HUES48 (cell line): ENCODE data around the gene MGAT5.
A peak's percentile ranks its signal among the peaks of the same experiment; 100 is the strongest.

Experiments used
- H3K27ac ChIP-seq: one replicate; pipeline ENCODE4 v1.7.0; 2013; ENCODE audit warnings: low read depth, low read length, inconsistent platforms
- H3K27me3 ChIP-seq: 2 replicates; pipeline ENCODE4 v1.6.1; 2013; ENCODE audit warnings: mild to moderate bottlenecking, low read length; ENCODE audit not compliant: control insufficient read depth, insufficient read depth
- H3K36me3 ChIP-seq: 2 replicates; pipeline ENCODE4 v1.6.1; 2013; ENCODE audit warnings: low read length; ENCODE audit not compliant: control insufficient read depth, insufficient read depth
- H3K4me1 ChIP-seq: 2 replicates; pipeline ENCODE4 v1.6.1; 2013; ENCODE audit warnings: mild to moderate bottlenecking, low read length; ENCODE audit not compliant: control insufficient read depth, insufficient read depth
- H3K4me3 ChIP-seq: 2 replicates; pipeline ENCODE4 v1.5.1; 2013; ENCODE audit warnings: mild to moderate bottlenecking, low read depth, low read length
- H3K9ac ChIP-seq: 2 replicates; pipeline ENCODE4 v1.6.1; 2013; ENCODE audit warnings: mild to moderate bottlenecking, low read depth, low read length, moderate library complexity
- H3K9me3 ChIP-seq: 2 replicates; pipeline ENCODE4 v1.6.1; 2013; ENCODE audit warnings: low read length; ENCODE audit not compliant: control insufficient read depth, insufficient read depth

The MGAT5 gene

GRCh38 chr2:134305109-134305491 lies 51.2 kb downstream of the MGAT5 start:
- Histone ChIP-seq H3K27me3 (no peaks in the 10 kb centered on the region), H3K9ac (no peak overlapping the region), H3K9me3 (no peaks in the 10 kb centered on the region), H3K27ac (no peak overlapping the region), H3K4me3 (no peak overlapping the region), H3K4me1 (peaks cover 26% of the 10 kb centered on the region), H3K36me3 (no peaks in the 10 kb centered on the region)

DNA sequence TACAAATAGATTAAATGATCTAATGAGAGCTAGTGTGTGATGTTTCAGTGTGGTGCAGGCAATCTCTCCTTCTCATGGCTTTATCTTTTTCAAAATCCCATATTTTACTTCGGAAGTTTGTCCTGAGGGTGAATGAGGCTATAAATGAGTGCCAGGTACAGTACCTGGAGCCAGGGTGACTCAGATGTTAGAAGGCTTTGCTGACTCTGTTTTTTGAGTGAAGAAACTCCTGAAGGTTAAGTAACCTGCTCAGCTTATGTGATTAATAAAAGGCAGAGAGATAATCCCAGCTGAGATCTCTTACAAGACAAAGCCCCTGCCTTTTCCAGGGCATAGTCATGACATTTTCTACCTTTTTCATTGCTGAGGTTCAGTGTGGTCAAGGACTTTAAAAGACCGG lies 52.6 kb downstream of the MGAT5 start:
- Histone ChIP-seq H3K27me3 (no peaks in the 10 kb centered on the region), H3K4me3 (no peak overlapping the region), H3K27ac (no peak overlapping the region), H3K9ac (no peak overlapping the region), H3K9me3 (no peaks in the 10 kb centered on the region), H3K36me3 (no peaks in the 10 kb centered on the region), H3K4me1 (peaks cover 26% of the 10 kb centered on the region)

DNA sequence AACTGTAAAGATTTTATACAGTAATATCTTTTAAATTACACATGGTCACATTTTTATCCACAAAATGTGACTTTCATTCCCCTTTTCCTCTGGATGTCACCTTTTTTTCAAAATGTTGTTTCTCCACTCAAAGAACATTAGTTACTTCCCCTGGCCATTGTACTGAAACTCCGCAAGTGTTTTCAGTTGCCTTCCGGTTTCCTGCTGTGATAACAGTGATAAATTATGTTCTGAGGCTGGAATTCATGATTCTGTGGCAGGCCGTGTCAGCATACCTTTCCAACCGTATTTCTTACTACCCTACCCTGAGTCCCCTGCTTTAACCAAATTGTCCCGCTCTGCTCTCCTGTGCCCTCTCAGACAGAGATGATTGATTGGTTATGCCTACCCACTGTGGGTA lies 53.5 kb downstream of the MGAT5 start:
- no peak overlapping the region for H3K27ac ChIP-seq
- no peak overlapping the region for H3K4me3 ChIP-seq
- H3K4me1 ChIP-seq = peaks cover 26% of the 10 kb centered on the region
- H3K27me3 ChIP-seq = no peaks in the 10 kb centered on the region
- H3K9ac ChIP-seq = no peak overlapping the region
- no peaks in the 10 kb centered on the region for H3K9me3 ChIP-seq
- no peaks in the 10 kb centered on the region for H3K36me3 ChIP-seq

- no peak overlapping the region for H3K9ac ChIP-seq
- H3K27ac ChIP-seq = no peak overlapping the region
- H3K4me1 ChIP-seq = peaks cover 23% of the 10 kb centered on the region
- H3K36me3 ChIP-seq = no peaks in the 10 kb centered on the region
- no peaks in the 10 kb centered on the region for H3K27me3 ChIP-seq
- H3K4me3 ChIP-seq = no peak overlapping the region
- no peaks in the 10 kb centered on the region for H3K9me3 ChIP-seq
Measured at GRCh38 chr2:134308474-134309385, 54.9 kb downstream of the MGAT5 start.

DNA sequence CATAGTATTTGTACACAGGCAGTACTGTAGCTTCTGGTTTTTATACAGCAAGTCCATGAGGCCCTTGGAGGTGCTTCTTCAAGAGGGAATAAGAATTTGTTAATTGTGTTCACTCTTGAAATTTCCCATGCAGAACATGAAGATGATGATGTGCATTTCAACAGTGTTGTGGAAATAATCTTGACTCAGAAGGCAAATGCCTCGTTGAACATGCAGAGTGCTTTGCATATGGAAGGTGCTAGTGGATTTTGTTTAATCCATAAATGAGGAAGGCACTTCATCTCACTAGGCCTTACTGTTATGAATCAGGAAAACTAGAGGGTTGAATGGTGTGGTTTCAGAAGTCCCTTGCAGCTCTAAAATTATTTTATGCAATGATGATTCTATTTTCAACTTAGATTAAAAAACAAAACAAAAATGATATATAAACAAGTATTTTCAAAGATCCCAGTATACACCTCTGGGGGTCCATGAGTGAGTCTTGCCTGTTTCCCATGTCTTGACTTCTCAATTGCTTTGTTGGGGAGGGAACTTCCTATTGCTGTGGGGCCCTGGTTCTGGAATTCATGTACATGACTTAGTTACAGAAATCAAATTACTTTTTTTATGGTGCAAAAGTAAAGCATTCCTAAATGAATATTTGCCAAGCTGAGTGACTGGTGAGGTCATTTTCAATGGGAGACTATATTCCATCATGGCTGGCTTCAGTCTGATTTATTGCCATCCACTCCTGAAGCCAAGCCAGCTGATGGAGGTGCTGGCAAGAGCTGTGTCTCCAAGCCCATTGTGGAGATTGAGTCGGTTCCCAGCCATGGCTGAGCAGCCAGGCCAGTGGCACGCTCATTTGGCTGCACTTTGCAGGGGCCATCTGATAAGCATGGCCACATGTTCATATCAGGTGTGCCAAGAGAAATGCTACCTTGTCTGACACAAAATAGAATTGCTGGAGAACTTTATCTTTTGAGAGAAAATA lies 56.5 kb downstream of the MGAT5 start:
- Histone ChIP-seq H3K9ac (no peak overlapping the region), H3K4me3 (no peak overlapping the region)

GRCh38 chr2:134312482-134312881 lies 58.6 kb downstream of the MGAT5 start:
- no peak overlapping the region for H3K4me3 ChIP-seq
- H3K4me1 ChIP-seq = peaks cover under 1% of the 10 kb centered on the region; the same call in 1 of the 2 replicates
- no peaks in the 10 kb centered on the region for H3K36me3 ChIP-seq
- H3K9ac ChIP-seq = no peak overlapping the region
- H3K27me3 ChIP-seq = no peaks in the 10 kb centered on the region
- no peaks in the 10 kb centered on the region for H3K9me3 ChIP-seq
- no peak overlapping the region for H3K27ac ChIP-seq

More for the DNA sequence above, 56.5 kb downstream of the MGAT5 start:
- no peaks in the 10 kb centered on the region for H3K27me3 ChIP-seq
- no peaks in the 10 kb centered on the region for H3K36me3 ChIP-seq
- no peak overlapping the region for H3K27ac ChIP-seq
- no peaks in the 10 kb centered on the region for H3K9me3 ChIP-seq
- H3K4me1 ChIP-seq = peaks cover 13% of the 10 kb centered on the region; the same call in 1 of the 2 replicates

DNA sequence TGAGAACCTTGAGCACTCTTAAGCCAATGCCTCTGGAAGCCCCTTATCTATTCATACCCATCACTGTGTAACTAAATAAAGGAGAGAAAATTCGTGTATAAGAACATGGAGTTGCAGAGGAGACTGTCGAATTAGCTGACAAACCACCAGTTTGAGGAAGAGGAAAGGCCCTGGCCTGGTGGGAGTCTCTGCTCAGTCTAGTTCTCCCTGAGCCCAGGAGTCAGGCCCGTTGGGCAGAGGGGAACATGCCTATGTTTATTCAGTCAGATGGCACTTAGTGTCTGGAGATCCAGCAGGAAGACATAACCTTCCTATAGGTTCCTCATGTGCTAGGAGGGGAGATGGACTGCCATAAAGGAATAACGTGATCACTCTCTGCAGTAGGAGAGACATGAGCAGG lies 60.3 kb downstream of the MGAT5 start:
- Histone ChIP-seq H3K27ac (no peak overlapping the region), H3K4me1 (peaks cover 2% of the 10 kb centered on the region; the same call in 1 of the 2 replicates), H3K9me3 (no peaks in the 10 kb centered on the region), H3K4me3 (no peak overlapping the region), H3K9ac (no peak overlapping the region), H3K36me3 (no peaks in the 10 kb centered on the region), H3K27me3 (no peaks in the 10 kb centered on the region)

DNA sequence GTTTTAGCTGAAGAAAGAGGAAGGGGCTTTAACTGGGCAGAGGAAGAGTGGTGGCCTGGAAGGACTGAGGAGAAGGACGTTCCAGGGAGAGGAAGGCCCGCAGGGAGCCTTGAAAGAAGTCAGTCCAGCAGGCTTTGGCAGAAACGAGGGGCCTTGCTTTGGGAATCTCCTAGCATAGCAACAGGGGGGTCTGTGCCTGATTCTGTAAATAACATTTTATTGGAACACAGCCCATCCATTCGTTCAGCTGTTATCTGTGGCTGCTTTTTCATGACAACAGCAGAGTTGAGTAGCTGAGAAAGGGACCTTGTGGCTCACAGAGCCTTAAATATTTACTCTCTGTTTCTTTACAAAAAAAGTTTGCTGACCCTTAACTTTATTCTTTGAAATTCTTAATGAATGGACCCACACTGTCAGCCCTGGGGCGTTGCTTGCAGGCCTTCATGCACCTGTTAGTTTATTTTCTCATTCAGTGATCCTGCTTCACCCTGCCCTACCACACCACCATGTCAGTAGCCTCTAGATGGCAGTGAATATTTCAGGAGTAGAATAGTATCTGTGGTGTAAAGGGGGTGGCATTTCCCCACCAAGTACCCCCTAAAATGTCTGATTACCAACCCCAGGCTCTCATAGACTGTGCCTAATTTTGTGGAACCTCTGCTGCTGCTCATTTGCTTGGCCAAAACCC lies 61.0 kb downstream of the MGAT5 start:
- H3K9ac ChIP-seq = no peak overlapping the region
- H3K4me3 ChIP-seq = no peak overlapping the region
- H3K9me3 ChIP-seq = no peaks in the 10 kb centered on the region

DNA sequence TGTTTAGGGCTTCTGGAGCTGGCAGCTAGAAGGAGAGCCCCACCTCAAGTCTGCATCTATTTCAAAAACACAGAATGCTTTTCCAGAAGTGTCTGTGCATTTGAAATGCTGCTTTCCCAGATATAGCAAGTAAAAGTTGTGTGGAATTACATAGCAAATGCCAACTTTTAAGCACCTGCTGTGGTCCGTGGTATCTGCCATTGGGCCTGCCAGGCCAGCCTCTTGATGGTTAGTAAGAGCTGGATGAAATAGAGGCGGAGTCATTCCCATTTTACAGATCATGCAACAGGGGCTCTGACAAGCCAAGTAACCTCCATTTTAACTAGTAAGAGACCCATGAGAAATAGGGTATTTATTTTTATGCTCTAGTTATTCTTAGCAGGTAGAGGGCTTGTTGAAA lies 61.6 kb downstream of the MGAT5 start:
- Histone ChIP-seq H3K27ac (no peak overlapping the region), H3K4me3 (no peak overlapping the region), H3K9me3 (no peaks in the 10 kb centered on the region), H3K4me1 (peaks cover 12% of the 10 kb centered on the region), H3K9ac (no peak overlapping the region), H3K27me3 (no peaks in the 10 kb centered on the region), H3K36me3 (no peaks in the 10 kb centered on the region)

More for the DNA sequence above, 61.0 kb downstream of the MGAT5 start:
- Histone ChIP-seq H3K27ac (no peak overlapping the region), H3K36me3 (no peaks in the 10 kb centered on the region), H3K4me1 (peaks cover 8% of the 10 kb centered on the region), H3K27me3 (no peaks in the 10 kb centered on the region)

- peak overlapping the region; percentile 30; the same call in 1 of the 2 replicates for H3K4me3 ChIP-seq
- H3K4me1 ChIP-seq = peaks cover 12% of the 10 kb centered on the region
Measured at GRCh38 chr2:134319596-134320254, 65.9 kb downstream of the MGAT5 start.

More at GRCh38 chr2:134319596-134320254, 65.9 kb downstream of the MGAT5 start:
- Histone ChIP-seq H3K9ac (no peak overlapping the region), H3K27ac (no peak overlapping the region), H3K36me3 (no peaks in the 10 kb centered on the region), H3K27me3 (no peaks in the 10 kb centered on the region), H3K9me3 (no peaks in the 10 kb centered on the region)
